HL-60 (cell line): ENCODE results near the gene ALX4.

Experiments used
- CTCF ChIP-seq: IDR thresholded peaks from one replicate; pipeline ENCODE4 v1.5.1; 2011; ENCODE audit warnings: low read length, control low read depth, inconsistent platforms; ENCODE audit not compliant: insufficient read depth
- GABPA ChIP-seq: IDR thresholded peaks from 2 replicates; pipeline ENCODE4 v1.6.1; 2012; ENCODE audit warnings: low read depth

GRCh38 chr11:44343778-44344422 lies 34.0 kb upstream of the ALX4 start:
- TF ChIP-seq CTCF (no peak), GABPA (no peak)
